PC-3 (cell line): ENCODE measurements around the gene PKDCC.

Source experiments
- EZH2 ChIP-seq: fragments of 300-600 bp; sonication (generic); IDR thresholded peaks from one replicate; pipeline ENCODE4 v1.6.1; 2017; ENCODE audit warnings: antibody characterized with exemption, mild to moderate bottlenecking, low read length; ENCODE audit not compliant: unreplicated experiment
- EZH2phosphoT487 ChIP-seq: fragments of 300-600 bp; sonication (generic); IDR thresholded peaks from 2 replicates; pipeline ENCODE4 v1.6.1; 2018; ENCODE audit warnings: mild to moderate bottlenecking, antibody characterized with exemption, low read length, borderline replicate concordance
- TF ChIP-seq, protein P1 (sequence below): fragments of 300-600 bp; sonication (generic); conservative IDR thresholded peaks from 2 replicates; pipeline ENCODE4 v1.5.1; 2017; ENCODE audit warnings: antibody characterized with exemption, low read depth, mild to moderate bottlenecking, low read length

DNA sequence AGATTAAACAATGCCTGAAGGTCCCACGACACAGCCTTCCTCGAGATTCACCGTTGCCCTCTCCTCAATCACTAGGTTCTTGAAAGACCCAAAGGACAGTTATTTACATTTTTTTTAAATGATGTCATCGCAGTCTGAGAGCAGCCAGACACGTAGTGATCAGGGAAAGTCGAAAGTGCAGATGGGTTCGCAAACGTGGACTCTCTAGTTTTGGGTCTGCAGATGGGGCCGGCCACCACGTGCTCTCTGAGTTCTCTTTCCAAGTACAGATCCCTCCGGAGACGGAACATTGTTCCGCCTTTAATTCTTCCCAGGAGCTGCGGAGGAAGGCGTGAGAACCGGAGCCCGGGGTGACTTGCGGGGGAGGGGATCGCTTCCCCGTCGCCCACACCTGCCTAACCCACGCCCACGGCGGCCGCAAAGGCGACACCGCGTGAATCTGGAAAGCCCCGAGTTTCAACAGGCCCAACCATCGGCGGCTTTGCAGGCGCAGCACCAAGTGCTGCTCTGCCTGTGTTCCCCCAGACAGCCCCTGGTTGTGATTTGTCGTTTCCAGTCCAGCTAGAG, 54.3 kb downstream of the PKDCC start:
- TF ChIP-seq, protein P1, sequence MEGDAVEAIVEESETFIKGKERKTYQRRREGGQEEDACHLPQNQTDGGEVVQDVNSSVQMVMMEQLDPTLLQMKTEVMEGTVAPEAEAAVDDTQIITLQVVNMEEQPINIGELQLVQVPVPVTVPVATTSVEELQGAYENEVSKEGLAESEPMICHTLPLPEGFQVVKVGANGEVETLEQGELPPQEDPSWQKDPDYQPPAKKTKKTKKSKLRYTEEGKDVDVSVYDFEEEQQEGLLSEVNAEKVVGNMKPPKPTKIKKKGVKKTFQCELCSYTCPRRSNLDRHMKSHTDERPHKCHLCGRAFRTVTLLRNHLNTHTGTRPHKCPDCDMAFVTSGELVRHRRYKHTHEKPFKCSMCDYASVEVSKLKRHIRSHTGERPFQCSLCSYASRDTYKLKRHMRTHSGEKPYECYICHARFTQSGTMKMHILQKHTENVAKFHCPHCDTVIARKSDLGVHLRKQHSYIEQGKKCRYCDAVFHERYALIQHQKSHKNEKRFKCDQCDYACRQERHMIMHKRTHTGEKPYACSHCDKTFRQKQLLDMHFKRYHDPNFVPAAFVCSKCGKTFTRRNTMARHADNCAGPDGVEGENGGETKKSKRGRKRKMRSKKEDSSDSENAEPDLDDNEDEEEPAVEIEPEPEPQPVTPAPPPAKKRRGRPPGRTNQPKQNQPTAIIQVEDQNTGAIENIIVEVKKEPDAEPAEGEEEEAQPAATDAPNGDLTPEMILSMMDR = no peak
- TF ChIP-seq EZH2 (no peak), EZH2phosphoT487 (no peak)
